ENCODE data around the gene ALPI. TPM values are rescaled to one million over a fixed set of nuclear protein-coding genes. Genes with fewer than 3 reads are reported as not detected.

ALPI gene
- total and polyA plus RNA-seq, 9 of the 15 experiments (the other 6 are each of a cell fraction or from before 2014, with no cell fraction given) = not detected

- Histone ChIP-seq H3K4me2 (ENCODE audit: insufficient read depth, low read length) (no peak overlapping the region), H3K9me3 (replicated peaks; ENCODE audit: control insufficient read depth, insufficient read depth, low read depth, low read length) (no peaks in the 10 kb centered on the region), H3K9ac (ENCODE audit: insufficient read depth in 1 of 2, low read depth in 2 of 2, low read length in 2 of 2) (no peak overlapping the region), H2AFZ (ENCODE audit: low read depth, low read length) (no peak overlapping the region), H3K4me3 (no peak overlapping the region), H3K4me1 (replicated peaks in 1 of 2; ENCODE audit: control insufficient read depth in 2 of 2, insufficient read depth in 2 of 2, low read length in 2 of 2) (peaks cover 0 to 3% of the 10 kb centered on the region in 2 experiments; a peak in 1 of 5 replicates), H3K9me1 (ENCODE audit: control insufficient read depth, insufficient read depth, low read length) (no peaks in the 10 kb centered on the region), H3K27me3 (ENCODE audit: control insufficient read depth in 2 of 2, insufficient read depth in 2 of 2, low read length in 2 of 2) (peaks cover 0 to 14% of the 10 kb centered on the region in 2 experiments; a peak in 3 of 5 replicates), H3K36me3 (ENCODE audit: control insufficient read depth, insufficient read depth, low read length) (no peaks in the 10 kb centered on the region), H3K27ac (ENCODE audit: extremely low read depth, low read depth, low read length) (no peak overlapping the region), H4K20me1 (replicated peaks; ENCODE audit: control insufficient read depth, insufficient read depth, low read length) (no peaks in the 10 kb centered on the region), H3K79me2 (ENCODE audit: control insufficient read depth, insufficient read depth, low read length) (no peaks in the 10 kb centered on the region)
- BruUV-seq (replicated peaks) = no TSS peak
- in situ Hi-C loops (cut with MboI) = no loop called here
- DNase-seq (ENCODE audit: extremely low read depth in 1 of 4, low spot score in 3 of 4) (no peak), FAIRE-seq (no peak), ATAC-seq (no peak)
- WGBS (ENCODE audit: insufficient coverage, low coverage, missing lambda C conversion rate) = 3% methylated on average over 5 of the region's 12 CpGs
- CTCF ChIA-PET (ENCODE audit: low intra/inter-chr PET ratio) = no interaction called here
- TF ChIP-seq ZNF764 (CRISPR knock-in tag; IDR thresholded peaks at IDR 0.05; ENCODE audit: low read depth) (no peak), STAT5B (CRISPR knock-in tag; IDR thresholded peaks at IDR 0.05) (no peak), FUS (optimal IDR thresholded peaks at IDR 0.05; ENCODE audit: low read depth, low read length) (no peak), PKNOX1 (IDR thresholded peaks at IDR 0.05) (no peak), RREB1 (CRISPR knock-in tag; IDR thresholded peaks at IDR 0.05) (no peak)
- POLR2A ChIA-PET = no interaction called here
- intact Hi-C loops (cut with micrococcal nuclease) = no loop called here
Measured at GRCh38 chr2:232484628-232485347, 28.8 kb downstream of the ALPI start.

All from K562 (cell line).